HG03066 (cell line): Measurements from ENCODE around the gene IL17RA.

Experiments used
- ATAC-seq: cut with Tn5 transposase; IDR thresholded peaks from one replicate; pipeline ENCODE4 v1.9.1; 2021; ENCODE audit warnings: low read depth; ENCODE audit not compliant: unreplicated experiment

Gene IL17RA

DNA sequence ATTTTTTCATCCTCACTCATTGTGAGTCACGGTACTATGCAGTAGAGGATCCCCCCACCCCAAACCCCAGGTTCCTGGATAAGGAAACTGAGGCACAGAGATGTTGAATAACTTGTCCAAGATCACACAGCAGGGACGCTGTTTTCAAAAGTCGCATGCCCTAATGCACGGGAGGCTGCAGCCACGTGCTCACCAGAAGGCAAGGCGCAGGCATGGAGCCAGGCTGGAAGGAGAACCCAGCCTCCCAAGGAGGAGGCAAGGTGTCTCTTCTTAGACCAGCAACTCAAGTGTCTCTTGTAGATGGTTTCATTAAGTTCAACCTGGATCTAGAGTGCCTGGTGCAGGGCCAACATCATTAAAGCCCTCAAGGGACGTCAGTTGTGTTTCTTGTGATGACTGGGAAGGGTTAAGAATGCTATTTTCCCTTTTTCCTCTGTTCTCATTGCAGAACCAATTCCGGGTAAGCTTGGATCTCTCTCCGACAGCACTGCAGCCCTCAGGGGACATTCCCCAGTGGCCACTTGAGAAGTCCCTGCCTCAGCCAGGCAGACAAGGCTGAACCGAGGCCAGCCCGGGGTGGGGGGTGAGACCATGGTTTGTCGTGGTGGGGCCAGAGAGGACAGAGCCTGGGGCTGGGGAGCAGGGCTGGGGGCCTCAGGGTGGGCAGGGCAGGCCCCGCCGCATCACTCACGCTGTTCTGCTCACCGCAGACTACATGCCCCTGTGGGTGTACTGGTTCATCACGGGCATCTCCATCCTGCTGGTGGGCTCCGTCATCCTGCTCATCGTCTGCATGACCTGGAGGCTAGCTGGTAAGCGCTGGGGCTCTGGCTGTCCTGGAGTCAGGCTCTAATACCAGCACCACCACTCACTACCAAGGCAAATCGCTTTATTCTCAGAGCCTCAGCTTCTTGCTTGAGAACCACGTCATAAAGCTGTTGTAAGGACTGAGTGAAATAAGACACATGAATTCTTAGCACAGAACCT is 20.6 kb downstream of the IL17RA start:
- no peak for ATAC-seq

- no peak for ATAC-seq
Measured at GRCh38 chr22:17106161-17106784, 21.5 kb downstream of the IL17RA start.

GRCh38 chr22:17106785-17107546 is 22.2 kb downstream of the IL17RA start:
- ATAC-seq = no peak

DNA sequence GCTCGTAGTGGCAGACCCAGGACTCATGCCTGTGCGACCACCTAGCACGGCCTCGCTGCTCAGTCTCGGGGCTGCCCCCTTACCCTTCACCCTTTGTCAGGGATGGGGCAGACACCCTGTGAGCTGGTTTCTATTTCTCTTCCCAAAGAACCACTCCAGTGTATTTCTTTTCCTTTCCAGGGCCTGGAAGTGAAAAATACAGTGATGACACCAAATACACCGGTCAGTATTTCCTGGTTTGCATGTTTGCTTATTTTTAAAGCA is 22.7 kb downstream of the IL17RA start:
- ATAC-seq = no peak

GRCh38 chr22:17108256-17109112 is 23.7 kb downstream of the IL17RA start:
- ATAC-seq = no peak

DNA sequence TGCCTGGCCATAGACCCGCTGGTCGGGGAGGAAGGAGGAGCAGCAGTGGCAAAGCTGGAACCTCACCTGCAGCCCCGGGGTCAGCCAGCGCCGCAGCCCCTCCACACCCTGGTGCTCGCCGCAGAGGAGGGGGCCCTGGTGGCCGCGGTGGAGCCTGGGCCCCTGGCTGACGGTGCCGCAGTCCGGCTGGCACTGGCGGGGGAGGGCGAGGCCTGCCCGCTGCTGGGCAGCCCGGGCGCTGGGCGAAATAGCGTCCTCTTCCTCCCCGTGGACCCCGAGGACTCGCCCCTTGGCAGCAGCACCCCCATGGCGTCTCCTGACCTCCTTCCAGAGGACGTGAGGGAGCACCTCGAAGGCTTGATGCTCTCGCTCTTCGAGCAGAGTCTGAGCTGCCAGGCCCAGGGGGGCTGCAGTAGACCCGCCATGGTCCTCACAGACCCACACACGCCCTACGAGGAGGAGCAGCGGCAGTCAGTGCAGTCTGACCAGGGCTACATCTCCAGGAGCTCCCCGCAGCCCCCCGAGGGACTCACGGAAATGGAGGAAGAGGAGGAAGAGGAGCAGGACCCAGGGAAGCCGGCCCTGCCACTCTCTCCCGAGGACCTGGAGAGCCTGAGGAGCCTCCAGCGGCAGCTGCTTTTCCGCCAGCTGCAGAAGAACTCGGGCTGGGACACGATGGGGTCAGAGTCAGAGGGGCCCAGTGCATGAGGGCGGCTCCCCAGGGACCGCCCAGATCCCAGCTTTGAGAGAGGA is 24.5 kb downstream of the IL17RA start:
- ATAC-seq = no peak

DNA sequence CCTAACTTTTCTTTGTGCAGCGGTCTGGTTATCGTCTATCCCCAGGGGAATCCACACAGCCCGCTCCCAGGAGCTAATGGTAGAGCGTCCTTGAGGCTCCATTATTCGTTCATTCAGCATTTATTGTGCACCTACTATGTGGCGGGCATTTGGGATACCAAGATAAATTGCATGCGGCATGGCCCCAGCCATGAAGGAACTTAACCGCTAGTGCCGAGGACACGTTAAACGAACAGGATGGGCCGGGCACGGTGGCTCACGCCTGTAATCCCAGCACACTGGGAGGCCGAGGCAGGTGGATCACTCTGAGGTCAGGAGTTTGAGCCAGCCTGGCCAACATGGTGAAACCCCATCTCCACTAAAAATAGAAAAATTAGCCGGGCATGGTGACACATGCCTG is 25.2 kb downstream of the IL17RA start:
- no peak for ATAC-seq

DNA sequence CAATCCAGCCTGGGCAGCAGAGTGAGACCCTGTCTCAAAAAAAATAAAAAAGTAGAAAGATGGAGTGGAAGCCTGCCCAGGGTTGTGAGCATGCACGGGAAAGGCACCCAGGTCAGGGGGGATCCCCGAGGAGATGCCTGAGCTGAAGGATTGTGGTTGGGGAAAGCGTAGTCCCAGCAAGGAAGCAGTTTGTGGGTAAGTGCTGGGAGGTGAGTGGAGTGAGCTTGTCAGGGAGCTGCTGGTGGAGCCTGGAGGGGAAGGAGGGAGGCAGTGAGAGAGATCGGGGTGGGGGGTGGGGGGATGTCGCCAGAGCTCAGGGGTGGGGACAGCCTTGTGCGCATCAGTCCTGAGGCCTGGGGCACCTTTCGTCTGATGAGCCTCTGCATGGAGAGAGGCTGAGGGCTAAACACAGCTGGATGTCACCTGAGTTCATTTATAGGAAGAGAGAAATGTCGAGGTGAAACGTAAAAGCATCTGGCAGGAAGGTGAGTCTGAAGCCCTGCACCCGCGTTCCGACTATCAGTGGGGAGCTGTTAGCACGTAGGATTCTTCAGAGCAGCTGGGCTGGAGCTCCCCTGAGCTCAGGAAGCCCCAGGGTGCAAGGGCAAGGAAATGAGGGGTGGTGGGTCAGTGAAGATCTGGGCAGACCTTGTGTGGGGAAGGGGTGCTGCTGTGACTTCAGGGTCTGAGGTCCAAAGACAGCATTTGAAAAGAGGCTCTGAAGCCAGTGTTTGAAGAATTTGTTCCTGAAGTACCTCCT is 26.2 kb downstream of the IL17RA start:
- ATAC-seq = no peak

GRCh38 chr22:17112491-17113042 is 27.8 kb downstream of the IL17RA start:
- ATAC-seq = no peak

GRCh38 chr22:17113600-17113999 is 28.8 kb downstream of the IL17RA start:
- ATAC-seq = no peak

DNA sequence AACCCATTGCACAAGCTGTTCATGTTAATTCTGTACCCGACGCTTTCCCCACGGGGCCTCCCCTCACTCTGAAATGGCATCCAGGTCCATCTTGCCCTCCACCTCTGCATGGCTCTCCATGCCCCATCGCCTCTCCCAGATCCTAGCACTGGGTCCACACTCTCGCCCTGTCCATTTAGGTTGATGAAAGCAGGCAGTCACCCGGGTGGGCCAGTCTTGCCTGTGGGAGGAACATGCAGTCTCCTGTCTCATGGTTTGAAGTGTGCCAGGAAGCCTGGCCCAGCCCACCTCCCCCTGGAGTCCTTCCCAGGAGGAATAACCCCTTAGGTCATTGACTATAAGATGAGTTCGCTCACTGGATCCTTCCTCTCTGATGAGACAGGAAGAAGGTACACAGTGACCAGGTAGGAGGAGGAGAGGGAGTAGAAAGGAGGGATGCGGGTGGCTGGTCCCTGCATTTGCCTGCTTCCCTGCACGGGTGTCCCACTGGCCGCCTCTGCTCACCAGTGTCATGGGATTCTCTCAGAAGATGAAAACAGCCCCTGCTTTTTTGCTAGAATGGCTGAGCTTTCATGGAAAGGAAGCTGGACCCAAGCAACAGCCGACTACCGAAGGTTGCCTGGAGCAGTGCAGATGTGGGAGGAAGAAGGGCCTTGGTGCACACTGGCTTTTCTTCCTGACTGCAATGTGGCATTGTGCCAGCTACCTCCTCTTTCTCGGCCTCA is 29.5 kb downstream of the IL17RA start:
- ATAC-seq = no peak

GRCh38 chr22:17114898-17115235 is 30.1 kb downstream of the IL17RA start:
- ATAC-seq = no peak

DNA sequence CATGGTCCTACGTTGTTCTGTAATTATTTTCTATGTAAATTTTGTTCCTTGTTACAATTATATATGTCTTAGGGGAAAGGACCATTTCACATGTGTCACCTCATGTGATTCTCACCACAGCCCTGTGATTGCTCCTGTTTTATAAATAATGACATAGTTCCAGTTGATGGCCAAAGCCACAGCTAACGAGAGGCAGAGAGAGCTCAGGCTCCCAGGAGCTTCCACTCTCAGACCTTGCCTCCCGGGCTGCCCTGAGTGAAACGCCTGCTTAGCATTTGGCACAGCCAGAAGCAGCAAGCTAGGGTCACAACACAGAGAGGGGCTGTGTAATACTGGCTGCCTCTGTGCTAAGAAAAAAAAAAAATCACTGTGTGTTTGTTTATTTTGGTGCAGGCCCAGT is 30.4 kb downstream of the IL17RA start:
- no peak for ATAC-seq

- ATAC-seq = no peak
Measured at GRCh38 chr22:17115945-17116565, 31.3 kb downstream of the IL17RA start.

GRCh38 chr22:17116572-17117330 is 32.0 kb downstream of the IL17RA start:
- ATAC-seq = no peak

DNA sequence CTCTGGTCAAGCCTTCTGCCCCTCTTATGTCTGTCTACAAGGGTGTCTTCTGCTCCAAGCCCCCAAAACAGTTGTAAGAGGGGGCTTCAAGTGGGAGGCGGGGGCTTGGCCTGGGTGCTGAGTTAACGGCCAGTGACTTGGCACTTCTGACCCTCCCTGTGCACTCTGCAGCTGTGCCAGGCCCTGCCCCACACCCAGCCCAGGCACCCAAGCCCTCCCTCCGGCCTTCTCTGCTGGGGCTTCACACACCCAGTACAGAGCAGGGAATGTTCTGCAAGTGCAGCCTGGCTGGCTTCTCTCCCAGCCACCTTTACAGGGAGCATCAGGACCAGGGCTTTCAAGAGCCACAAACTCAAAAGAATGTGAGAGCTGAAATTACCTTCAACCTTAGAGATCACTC is 32.6 kb downstream of the IL17RA start:
- no peak for ATAC-seq

- no peak for ATAC-seq
Measured at GRCh38 chr22:17117890-17118289, 33.1 kb downstream of the IL17RA start.
